ENCODE data around the gene MGAT4C. TPM values are rescaled to one million over a fixed set of nuclear protein-coding genes. Genes with fewer than 3 reads are reported as not detected.
A peak's percentile ranks its signal among the peaks of the same experiment; 100 is the strongest.

The MGAT4C gene
- total RNA-seq, 1 donor from 2014 or later = not detected

DNA sequence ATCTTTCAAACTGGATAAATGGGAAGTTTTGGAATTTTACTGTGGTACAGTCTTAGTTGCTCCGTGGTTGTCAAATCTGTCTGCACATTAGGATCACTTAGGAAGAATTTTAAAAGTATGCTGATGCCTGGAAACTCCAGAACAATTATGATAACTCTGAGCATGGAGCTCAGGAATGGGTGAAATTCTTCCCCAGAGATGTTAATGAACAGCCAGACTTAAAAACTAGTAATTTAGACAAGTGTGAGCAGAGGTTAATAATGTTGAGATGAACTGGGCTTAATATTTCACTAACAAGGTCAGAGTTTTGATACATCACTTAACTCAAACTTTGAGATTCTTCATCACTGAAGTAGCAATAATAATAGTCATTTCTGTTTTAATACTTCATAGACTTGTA is 287.6 kb downstream of the MGAT4C start:
- Histone ChIP-seq H3K36me3 (ENCODE audit: control insufficient read depth, insufficient read depth, low read length) (no peaks in the 10 kb centered on the region), H3K27me3 (ENCODE audit: control insufficient read depth, insufficient read depth, low read length) (no peaks in the 10 kb centered on the region), H3K4me3 (ENCODE audit: low read depth, low read length) (no peak overlapping the region)
- DNase-seq (ENCODE audit: low read depth) = no peak
- TF ChIP-seq CTCF (IDR thresholded peaks at IDR 0.05; ENCODE audit: insufficient read depth, low read length, poor library complexity, severe bottlenecking) = no peak

GRCh38 chr12:85963326-85963725 is 292.9 kb downstream of the MGAT4C start:
- DNase-seq (ENCODE audit: low read depth) = peak; percentile 10
- no peaks in the 10 kb centered on the region for H3K36me3 ChIP-seq (ENCODE audit: control insufficient read depth, insufficient read depth, low read length)
- H3K27me3 ChIP-seq (ENCODE audit: control insufficient read depth, insufficient read depth, low read length) = no peaks in the 10 kb centered on the region
- no peak overlapping the region for H3K4me3 ChIP-seq (ENCODE audit: low read depth, low read length)
- no peak for TF ChIP-seq CTCF (IDR thresholded peaks at IDR 0.05; ENCODE audit: insufficient read depth, low read length, poor library complexity, severe bottlenecking)

DNA sequence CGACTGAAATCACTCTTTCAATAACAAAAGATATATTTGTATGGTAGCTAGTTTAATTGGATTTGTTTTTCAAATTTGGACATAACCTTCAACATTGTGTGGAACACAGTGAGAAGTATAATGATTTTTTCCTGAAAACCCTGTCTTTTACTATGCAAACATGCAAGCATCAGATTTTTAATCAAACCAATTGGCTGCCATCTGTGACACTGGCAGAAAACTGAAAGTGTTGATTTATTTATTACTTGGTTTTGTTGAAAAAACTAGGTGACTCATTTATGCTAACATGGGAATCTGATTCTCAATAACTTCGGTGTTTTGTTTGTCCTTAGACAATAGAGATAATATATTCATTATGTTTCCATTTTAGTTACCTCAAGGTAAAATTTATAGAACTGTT is 300.1 kb downstream of the MGAT4C start:
- no peak overlapping the region for H3K4me3 ChIP-seq (ENCODE audit: low read depth, low read length)
- no peaks in the 10 kb centered on the region for H3K27me3 ChIP-seq (ENCODE audit: control insufficient read depth, insufficient read depth, low read length)
- H3K36me3 ChIP-seq (ENCODE audit: control insufficient read depth, insufficient read depth, low read length) = no peaks in the 10 kb centered on the region
- no peak for TF ChIP-seq CTCF (IDR thresholded peaks at IDR 0.05; ENCODE audit: insufficient read depth, low read length, poor library complexity, severe bottlenecking)
- no peak for DNase-seq (ENCODE audit: low read depth)

GRCh38 chr12:85955127-85955526 is 301.1 kb downstream of the MGAT4C start:
- no peak for DNase-seq (ENCODE audit: low read depth)

DNA sequence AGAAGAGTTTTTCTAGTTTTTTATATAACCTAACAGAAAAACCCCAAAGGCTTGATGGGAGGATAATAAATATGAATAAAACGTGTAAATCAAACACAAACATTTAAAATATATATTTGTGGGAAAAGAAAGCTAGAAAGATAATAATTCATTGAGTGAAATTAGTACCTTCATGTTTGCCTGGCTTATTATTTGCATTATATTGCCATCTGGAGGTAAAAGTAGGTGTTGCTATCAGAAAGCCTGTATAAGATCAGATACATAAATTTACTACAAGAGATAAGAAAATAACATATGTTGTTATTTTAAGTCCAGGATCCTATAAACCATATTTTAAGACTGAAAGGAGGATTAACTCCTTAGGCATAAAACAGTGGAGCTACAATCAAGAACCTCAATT is 304.4 kb downstream of the MGAT4C start:
- Histone ChIP-seq H3K36me3 (ENCODE audit: control insufficient read depth, insufficient read depth, low read length) (no peaks in the 10 kb centered on the region), H3K27me3 (ENCODE audit: control insufficient read depth, insufficient read depth, low read length) (no peaks in the 10 kb centered on the region), H3K4me3 (ENCODE audit: low read depth, low read length) (no peak overlapping the region)
- peak; percentile 41 for TF ChIP-seq CTCF (IDR thresholded peaks at IDR 0.05; ENCODE audit: insufficient read depth, low read length, poor library complexity, severe bottlenecking)
- no peak for DNase-seq (ENCODE audit: low read depth)

More at GRCh38 chr12:85955127-85955526, 301.1 kb downstream of the MGAT4C start:
- no peaks in the 10 kb centered on the region for H3K36me3 ChIP-seq (ENCODE audit: control insufficient read depth, insufficient read depth, low read length)
- no peaks in the 10 kb centered on the region for H3K27me3 ChIP-seq (ENCODE audit: control insufficient read depth, insufficient read depth, low read length)
- no peak for TF ChIP-seq CTCF (IDR thresholded peaks at IDR 0.05; ENCODE audit: insufficient read depth, low read length, poor library complexity, severe bottlenecking)
- H3K4me3 ChIP-seq (ENCODE audit: low read depth, low read length) = no peak overlapping the region

DNA sequence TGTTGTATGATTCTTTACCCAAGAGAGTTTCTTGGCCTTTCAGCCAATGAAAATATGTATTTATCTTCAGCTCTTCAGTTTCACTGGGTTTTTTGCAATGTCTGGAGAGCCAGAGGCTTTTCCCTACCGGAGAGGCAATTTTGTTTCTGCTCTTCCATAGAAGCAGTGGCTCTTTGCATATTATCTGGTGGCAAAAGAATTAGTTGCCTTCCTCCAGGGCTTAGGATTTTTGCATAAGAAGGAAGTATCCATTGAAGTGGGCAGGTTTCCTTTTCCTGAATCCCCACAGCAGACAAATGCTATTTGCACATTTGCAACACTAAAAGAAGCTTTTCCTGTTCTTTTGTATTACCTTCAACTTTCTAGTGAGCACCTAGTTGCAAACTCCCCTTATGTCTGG is 306.9 kb downstream of the MGAT4C start:
- DNase-seq (ENCODE audit: low read depth) = no peak
- no peak overlapping the region for H3K4me3 ChIP-seq (ENCODE audit: low read depth, low read length)
- TF ChIP-seq CTCF (IDR thresholded peaks at IDR 0.05; ENCODE audit: insufficient read depth, low read length, poor library complexity, severe bottlenecking) = no peak
- no peaks in the 10 kb centered on the region for H3K36me3 ChIP-seq (ENCODE audit: control insufficient read depth, insufficient read depth, low read length)
- no peaks in the 10 kb centered on the region for H3K27me3 ChIP-seq (ENCODE audit: control insufficient read depth, insufficient read depth, low read length)

Data from kidney epithelial cell (primary cell).